NB4 (cell line): ENCODE data around the gene PDX1.

Source experiments
- TF ChIP-seq, protein P1 (sequence below): IDR thresholded peaks from one replicate; pipeline ENCODE4 v1.5.1; 2012; ENCODE audit warnings: low read depth, low read length
- TF ChIP-seq, protein P2 (sequence below): IDR thresholded peaks from 2 replicates; pipeline ENCODE4 v1.6.1; 2011; ENCODE audit warnings: low read depth, low read length

DNA sequence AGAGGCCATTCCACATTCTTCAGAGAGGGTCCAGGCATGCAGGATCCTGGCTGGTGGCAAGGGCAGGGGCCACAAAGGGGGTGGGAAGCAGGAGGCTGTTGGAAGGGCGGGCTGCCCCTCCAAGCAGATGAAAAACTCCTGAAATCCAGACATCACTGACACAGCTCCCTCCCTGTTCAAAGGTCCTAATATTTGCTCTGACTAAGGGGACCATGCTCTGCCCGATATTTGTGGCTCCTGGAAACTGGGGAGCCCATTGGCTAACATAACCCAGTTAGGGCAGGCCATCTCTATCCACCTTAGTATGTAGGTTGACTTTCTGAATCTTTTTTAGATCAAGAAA, 52.6 kb downstream of the PDX1 start:
- TF ChIP-seq, protein P1, sequence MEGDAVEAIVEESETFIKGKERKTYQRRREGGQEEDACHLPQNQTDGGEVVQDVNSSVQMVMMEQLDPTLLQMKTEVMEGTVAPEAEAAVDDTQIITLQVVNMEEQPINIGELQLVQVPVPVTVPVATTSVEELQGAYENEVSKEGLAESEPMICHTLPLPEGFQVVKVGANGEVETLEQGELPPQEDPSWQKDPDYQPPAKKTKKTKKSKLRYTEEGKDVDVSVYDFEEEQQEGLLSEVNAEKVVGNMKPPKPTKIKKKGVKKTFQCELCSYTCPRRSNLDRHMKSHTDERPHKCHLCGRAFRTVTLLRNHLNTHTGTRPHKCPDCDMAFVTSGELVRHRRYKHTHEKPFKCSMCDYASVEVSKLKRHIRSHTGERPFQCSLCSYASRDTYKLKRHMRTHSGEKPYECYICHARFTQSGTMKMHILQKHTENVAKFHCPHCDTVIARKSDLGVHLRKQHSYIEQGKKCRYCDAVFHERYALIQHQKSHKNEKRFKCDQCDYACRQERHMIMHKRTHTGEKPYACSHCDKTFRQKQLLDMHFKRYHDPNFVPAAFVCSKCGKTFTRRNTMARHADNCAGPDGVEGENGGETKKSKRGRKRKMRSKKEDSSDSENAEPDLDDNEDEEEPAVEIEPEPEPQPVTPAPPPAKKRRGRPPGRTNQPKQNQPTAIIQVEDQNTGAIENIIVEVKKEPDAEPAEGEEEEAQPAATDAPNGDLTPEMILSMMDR, result no peak
- TF ChIP-seq, protein P2, sequence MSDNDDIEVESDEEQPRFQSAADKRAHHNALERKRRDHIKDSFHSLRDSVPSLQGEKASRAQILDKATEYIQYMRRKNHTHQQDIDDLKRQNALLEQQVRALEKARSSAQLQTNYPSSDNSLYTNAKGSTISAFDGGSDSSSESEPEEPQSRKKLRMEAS, result no peak
